Mammary epithelial cell (primary cell): ENCODE results near the gene PSAPL1.

Experiments
- EZH2 ChIP-seq: IDR thresholded peaks from 2 replicates; pipeline ENCODE4 v1.6.1; 2012; ENCODE audit warnings: low read length, inconsistent platforms, borderline replicate concordance
- TF ChIP-seq, protein P1 (sequence below), 2 donors: IDR thresholded peaks in 1 of 2; conservative IDR thresholded peaks in 1 of 2; 2 replicates each; pipeline ENCODE4 v1.5.1; 2011 to 2012; ENCODE audit warnings: inconsistent platforms in 2 of 2, low read length in 2 of 2, mild to moderate bottlenecking in 2 of 2, control low read depth in 1 of 2, low read depth in 1 of 2; ENCODE audit not compliant: insufficient read depth in 1 of 2; ENCODE audit errors: extremely low read depth in 1 of 2

DNA sequence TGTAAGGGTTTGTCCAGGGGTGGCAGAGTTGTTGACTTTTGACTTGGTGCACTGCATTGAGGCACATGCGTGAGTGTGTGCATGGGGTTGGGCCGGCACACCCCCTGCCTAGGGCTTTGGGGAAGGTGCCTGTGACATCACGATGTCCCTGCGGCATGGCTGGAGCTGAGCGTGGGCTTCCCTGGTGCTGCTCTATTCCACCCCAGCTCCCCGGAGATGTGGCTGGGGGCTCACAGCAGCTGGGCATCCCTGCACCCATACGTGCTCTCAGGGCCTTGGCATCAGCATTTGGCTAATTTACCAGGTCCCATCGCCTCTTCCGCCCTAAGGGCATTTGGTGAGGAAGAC, 5.7 kb downstream of the PSAPL1 start:
- TF ChIP-seq, protein P1, sequence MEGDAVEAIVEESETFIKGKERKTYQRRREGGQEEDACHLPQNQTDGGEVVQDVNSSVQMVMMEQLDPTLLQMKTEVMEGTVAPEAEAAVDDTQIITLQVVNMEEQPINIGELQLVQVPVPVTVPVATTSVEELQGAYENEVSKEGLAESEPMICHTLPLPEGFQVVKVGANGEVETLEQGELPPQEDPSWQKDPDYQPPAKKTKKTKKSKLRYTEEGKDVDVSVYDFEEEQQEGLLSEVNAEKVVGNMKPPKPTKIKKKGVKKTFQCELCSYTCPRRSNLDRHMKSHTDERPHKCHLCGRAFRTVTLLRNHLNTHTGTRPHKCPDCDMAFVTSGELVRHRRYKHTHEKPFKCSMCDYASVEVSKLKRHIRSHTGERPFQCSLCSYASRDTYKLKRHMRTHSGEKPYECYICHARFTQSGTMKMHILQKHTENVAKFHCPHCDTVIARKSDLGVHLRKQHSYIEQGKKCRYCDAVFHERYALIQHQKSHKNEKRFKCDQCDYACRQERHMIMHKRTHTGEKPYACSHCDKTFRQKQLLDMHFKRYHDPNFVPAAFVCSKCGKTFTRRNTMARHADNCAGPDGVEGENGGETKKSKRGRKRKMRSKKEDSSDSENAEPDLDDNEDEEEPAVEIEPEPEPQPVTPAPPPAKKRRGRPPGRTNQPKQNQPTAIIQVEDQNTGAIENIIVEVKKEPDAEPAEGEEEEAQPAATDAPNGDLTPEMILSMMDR (conservative IDR thresholded peaks at IDR 0.05 in 1 of 2, IDR thresholded peaks at IDR 0.05 in 1 of 2; ENCODE audit: extremely low read depth in 1 of 2, insufficient read depth in 1 of 2, low read depth in 1 of 2, low read length in 2 of 2) = no peak
- no peak for TF ChIP-seq EZH2
